ENCODE measurements around the gene STRN3. TPM values are rescaled to one million over a fixed set of nuclear protein-coding genes. Genes with fewer than 3 reads are reported as not detected.
"Not testable (repeated sequence)": the region's sequence is repeated elsewhere in the genome, so short reads cannot be mapped to it uniquely, and the experiment has no call there.

STRN3 gene
- total RNA-seq, 2 donors from 2014 or later: 22.5 to 25.9 TPM

DNA sequence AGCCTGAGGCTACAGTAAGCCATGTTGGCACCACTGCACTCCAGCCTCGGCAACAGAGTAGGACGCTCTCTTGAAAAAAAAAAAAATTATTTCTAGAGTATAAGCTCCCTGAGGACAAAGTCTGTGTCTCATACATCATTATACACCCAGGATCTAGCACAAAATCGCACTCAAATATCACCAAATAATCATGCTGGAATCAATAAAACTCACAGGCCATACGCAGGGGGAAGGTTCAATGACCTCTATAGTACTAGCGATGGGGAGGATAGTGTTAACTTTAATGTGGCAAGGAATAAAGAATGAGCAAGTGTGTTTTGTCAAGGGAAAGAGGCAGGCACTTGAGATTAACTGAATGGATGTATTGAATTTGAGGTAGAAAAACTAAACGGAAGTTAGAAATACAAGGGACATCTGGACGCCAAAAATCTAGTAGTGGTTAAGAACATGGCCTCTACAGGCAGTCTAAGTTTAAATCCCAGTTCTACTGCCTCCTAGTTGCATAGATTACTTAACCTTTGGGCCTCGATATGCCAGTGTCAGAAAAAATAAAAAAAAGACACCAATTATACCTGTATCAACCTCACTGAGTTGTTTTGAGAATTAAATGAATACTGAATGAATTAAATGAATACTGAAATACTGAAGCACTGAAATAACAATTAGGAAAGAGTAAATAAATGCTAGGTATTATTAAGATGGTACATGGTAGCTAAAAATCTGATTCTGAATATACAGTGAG lies 5.2 kb downstream of the STRN3 start:
- Mint-ChIP-seq H3K9me3 (no peaks in the 10 kb centered on the region), H3K27ac (peak overlapping the region in 1 of 2 donors; percentile 18), H3K36me3 (peaks cover 16 to 27% of the 10 kb centered on the region in 2 donors)
- ATAC-seq (no peak), DNase-seq (ENCODE audit: low spot score in 2 of 2) (no peak)

DNA sequence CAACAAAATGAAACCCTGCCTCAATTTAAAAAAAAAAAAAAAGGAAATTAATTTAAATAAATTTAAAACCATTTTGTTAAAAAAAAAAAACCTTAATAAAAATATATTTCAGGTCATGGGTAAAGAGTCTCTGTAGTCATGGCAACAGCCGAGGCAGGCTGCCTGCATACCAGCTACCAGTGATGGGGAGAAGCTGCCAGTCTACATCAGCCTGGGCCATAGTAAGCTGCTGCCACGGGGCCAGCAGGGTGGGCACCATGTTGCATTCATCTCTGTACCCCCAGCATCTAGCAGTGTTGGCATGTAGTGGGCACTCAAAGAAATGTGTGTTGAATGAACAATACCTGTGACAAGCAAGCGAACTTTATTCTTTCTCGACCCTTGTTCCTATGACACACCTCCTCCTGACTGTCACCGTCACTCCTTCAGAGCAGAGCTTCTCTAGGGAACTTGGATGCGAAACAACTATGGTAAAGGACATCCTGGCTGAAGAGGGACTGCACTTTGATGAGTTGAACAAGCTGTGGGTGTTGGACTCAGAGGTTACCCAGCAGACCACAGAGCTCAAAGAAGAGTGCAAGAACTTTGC lies 8.0 kb downstream of the STRN3 start:
- peaks cover 6 to 21% of the 10 kb centered on the region in 2 donors for H3K36me3 Mint-ChIP-seq
- no peak for DNase-seq (ENCODE audit: low spot score in 2 of 2)
- no peaks in the 10 kb centered on the region for H3K9me3 Mint-ChIP-seq
- no peak for ATAC-seq
- peak overlapping the region in 1 of 2 donors; percentile 1 for H3K27ac Mint-ChIP-seq

GRCh38 chr14:31013841-31014240 lies 12.3 kb downstream of the STRN3 start:
- no peak overlapping the region for H3K27ac Mint-ChIP-seq
- ATAC-seq (no peak), DNase-seq (ENCODE audit: low spot score in 2 of 2) (no peak)
- peaks cover 0 to 7% of the 10 kb centered on the region in 2 donors for H3K36me3 Mint-ChIP-seq
- no peaks in the 10 kb centered on the region for H3K9me3 Mint-ChIP-seq

- H3K9me3 Mint-ChIP-seq: no peaks in the 10 kb centered on the region
- peaks cover 0 to 13% of the 10 kb centered on the region in 2 donors for H3K36me3 Mint-ChIP-seq
- no peak overlapping the region for H3K27ac Mint-ChIP-seq
- DNase-seq (ENCODE audit: low spot score in 2 of 2): no peak
- ATAC-seq: no peak
Observed at GRCh38 chr14:31010935-31011334, 15.2 kb downstream of the STRN3 start.

GRCh38 chr14:31009836-31010574 lies 16.2 kb downstream of the STRN3 start:
- Mint-ChIP-seq H3K27ac (no peak overlapping the region), H3K9me3 (no peaks in the 10 kb centered on the region), H3K36me3 (peaks cover 0 to 13% of the 10 kb centered on the region in 2 donors)
- DNase-seq (ENCODE audit: low spot score in 2 of 2) (no peak), ATAC-seq (no peak)

- Mint-ChIP-seq H3K36me3 (peaks cover 0 to 13% of the 10 kb centered on the region in 2 donors), H3K27ac (peak overlapping the region in 1 of 2 donors; percentile 55), H3K9me3 (no peaks in the 10 kb centered on the region)
- DNase-seq (ENCODE audit: low spot score in 2 of 2) (no peak), ATAC-seq (no peak)
Observed at GRCh38 chr14:31006703-31007102, 19.5 kb downstream of the STRN3 start.

- peaks cover 16 to 38% of the 10 kb centered on the region in 2 donors for H3K36me3 Mint-ChIP-seq
- ATAC-seq: not testable (repeated sequence)
Observed at GRCh38 chr14:31004007-31004406, 22.2 kb downstream of the STRN3 start.

GRCh38 chr14:31003284-31003683 lies 22.9 kb downstream of the STRN3 start:
- H3K9me3 Mint-ChIP-seq: peaks cover 0 to 3% of the 10 kb centered on the region in 2 donors
- no peak overlapping the region for H3K27ac Mint-ChIP-seq
- DNase-seq (ENCODE audit: low spot score in 2 of 2) (no peak), ATAC-seq (no peak)
- peaks cover 19 to 45% of the 10 kb centered on the region in 2 donors for H3K36me3 Mint-ChIP-seq

More at GRCh38 chr14:31004007-31004406, 22.2 kb downstream of the STRN3 start:
- not testable (repeated sequence) for H3K27ac Mint-ChIP-seq; H3K9me3 Mint-ChIP-seq; DNase-seq (ENCODE audit: low spot score in 2 of 2)

- peaks cover 0 to 3% of the 10 kb centered on the region in 2 donors for H3K9me3 Mint-ChIP-seq
- DNase-seq (ENCODE audit: low spot score in 2 of 2): no peak
- H3K27ac Mint-ChIP-seq: no peak overlapping the region
- H3K36me3 Mint-ChIP-seq: peaks cover 19 to 48% of the 10 kb centered on the region in 2 donors
- no peak for ATAC-seq
Observed at GRCh38 chr14:31001339-31001658, 24.9 kb downstream of the STRN3 start.

DNA sequence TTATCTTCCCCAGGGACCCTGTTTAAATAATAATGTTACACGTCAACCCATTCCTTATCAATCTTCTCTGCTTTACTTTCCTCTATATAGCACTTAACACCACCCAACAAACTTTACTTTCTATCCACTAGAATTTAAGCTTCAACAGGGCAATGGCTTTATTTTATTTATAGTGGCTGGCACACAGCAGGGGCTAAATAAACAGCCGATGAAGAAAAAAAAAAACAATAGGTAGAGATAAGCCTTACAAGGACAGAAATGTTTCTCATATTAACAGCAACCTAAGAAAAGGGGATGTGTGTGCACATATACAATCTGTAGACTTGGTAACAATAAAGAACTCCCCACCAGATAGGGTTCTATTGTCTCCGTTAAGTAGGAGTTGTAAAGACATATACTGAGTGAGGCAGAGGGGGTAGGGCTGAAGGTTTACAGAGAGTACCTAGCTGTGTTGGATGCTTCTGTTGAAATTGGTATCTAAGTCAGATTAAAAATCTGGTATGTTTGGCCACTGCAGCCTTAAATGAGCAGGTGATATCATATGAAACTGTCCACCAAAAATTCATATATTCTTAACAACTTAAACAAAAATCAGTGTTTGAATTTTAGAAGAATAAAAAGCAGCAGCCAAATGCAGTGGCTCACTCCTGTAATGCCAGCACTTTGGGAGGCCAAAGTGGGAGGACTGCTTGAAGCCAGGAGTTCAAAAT lies 25.4 kb downstream of the STRN3 start:
- H3K36me3 Mint-ChIP-seq: peaks cover 19 to 48% of the 10 kb centered on the region in 2 donors
- no peak overlapping the region for H3K27ac Mint-ChIP-seq
- peaks cover 0 to 3% of the 10 kb centered on the region in 2 donors for H3K9me3 Mint-ChIP-seq
- no peak for DNase-seq (ENCODE audit: low spot score in 2 of 2)
- no peak for ATAC-seq

GRCh38 chr14:30999038-30999773 lies 27.0 kb downstream of the STRN3 start:
- DNase-seq (ENCODE audit: low spot score in 2 of 2) (no peak), ATAC-seq (no peak)
- no peak overlapping the region for H3K27ac Mint-ChIP-seq
- H3K36me3 Mint-ChIP-seq: peaks cover 19 to 42% of the 10 kb centered on the region in 2 donors
- H3K9me3 Mint-ChIP-seq: peaks cover 0 to 3% of the 10 kb centered on the region in 2 donors

GRCh38 chr14:30998100-30998706 lies 28.0 kb downstream of the STRN3 start:
- H3K36me3 Mint-ChIP-seq: peaks cover 19 to 42% of the 10 kb centered on the region in 2 donors
- ATAC-seq (no peak), DNase-seq (ENCODE audit: low spot score in 2 of 2) (no peak)
- no peak overlapping the region for H3K27ac Mint-ChIP-seq
- peaks cover 0 to 3% of the 10 kb centered on the region in 2 donors for H3K9me3 Mint-ChIP-seq

DNA sequence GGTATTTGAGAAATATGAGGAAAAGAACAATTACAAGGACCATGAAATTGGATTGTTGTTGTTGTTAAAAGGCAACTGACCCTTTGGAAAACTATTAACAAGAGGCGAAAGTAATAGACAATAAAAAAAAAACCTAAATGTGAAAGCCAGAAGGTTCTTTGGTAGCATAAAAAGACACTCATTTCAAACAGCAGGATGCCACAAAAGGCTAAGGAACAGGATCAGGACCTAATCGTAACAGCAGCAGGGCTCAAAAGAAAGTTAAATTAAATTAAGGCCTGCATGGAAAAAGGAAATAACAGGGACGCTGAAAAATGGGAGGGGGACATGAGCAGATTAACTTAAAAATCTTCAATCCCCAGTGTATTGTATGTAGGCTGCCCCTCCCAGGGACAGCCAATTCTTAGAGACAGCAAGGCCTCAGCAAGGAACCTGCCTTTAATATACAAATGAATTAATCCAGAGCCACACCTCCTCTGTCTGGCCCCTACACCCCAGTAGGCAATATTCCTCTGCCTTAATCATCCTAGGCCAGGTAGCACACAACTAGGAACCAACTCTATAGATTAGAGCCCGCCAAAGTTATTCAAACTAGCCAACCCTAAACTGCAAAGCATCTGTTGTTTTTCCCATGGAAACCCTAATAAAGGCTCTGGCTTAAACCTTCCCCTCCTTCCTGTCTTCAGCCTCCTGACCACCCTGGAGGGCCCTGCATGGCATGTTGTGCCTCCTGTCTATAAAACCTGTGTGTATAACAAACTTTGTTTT lies 29.1 kb downstream of the STRN3 start:
- H3K9me3 Mint-ChIP-seq: peaks cover 0 to 3% of the 10 kb centered on the region in 2 donors
- DNase-seq (ENCODE audit: low spot score in 2 of 2) (no peak), ATAC-seq (no peak)
- H3K27ac Mint-ChIP-seq: no peak overlapping the region
- peaks cover 19 to 42% of the 10 kb centered on the region in 2 donors for H3K36me3 Mint-ChIP-seq

GRCh38 chr14:30995689-30996088 lies 30.5 kb downstream of the STRN3 start:
- H3K36me3 Mint-ChIP-seq: peaks cover 13 to 31% of the 10 kb centered on the region in 2 donors
- H3K27ac Mint-ChIP-seq: peak overlapping the region in 1 of 2 donors; percentile 32

More at GRCh38 chr14:30995689-30996088, 30.5 kb downstream of the STRN3 start:
- peaks cover 0 to 3% of the 10 kb centered on the region in 2 donors for H3K9me3 Mint-ChIP-seq
- DNase-seq (ENCODE audit: low spot score in 2 of 2) (no peak), ATAC-seq (no peak)

Data from activated naive CD4-positive, alpha-beta T cell treated with anti-CD3 and anti-CD28 coated beads, Interleukin-2, amount 50 U/mL, for 72 hours (primary cell).